ENCODE results near the gene CMTM8. TPM values are rescaled to one million over a fixed set of nuclear protein-coding genes. Genes with fewer than 3 reads are reported as not detected.
"Not testable (repeated sequence)": the region's sequence is repeated elsewhere in the genome, so short reads cannot be mapped to it uniquely, and the experiment has no call there.

The CMTM8 gene
- total RNA-seq, 1 donor from 2014 or later, result 5.1 TPM

DNA sequence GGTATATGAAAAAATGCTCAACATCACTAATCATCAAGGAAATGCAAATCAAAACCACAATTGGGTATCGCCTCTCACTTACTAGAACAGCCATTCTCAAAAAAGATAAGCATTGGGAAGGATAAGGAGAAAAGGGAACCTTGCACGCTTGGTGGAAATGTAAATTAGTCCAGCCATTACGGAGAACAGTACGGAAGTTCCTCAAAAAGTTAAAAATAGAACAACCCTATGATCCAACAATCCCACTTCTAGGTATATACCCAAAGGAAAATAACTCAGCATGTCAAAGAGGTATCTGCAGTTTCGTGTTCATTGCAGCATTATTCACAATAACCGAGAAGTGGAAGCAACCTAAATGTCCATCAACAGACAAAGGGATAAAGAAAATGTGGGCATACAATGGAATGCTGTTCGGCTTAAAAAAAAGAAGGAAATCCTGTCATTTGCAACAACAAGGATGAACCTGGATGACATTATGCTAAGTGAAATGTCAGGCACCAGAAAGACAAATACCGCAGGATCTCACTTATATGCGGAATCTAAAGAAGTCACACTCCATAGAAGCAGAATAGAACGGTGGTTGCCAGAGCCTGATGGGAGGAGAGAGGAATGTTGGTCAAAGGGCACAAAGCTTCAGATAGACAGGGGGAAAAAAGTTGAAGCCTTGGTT, 141.5 kb downstream of the CMTM8 start:
- no peak for DNase-seq (ENCODE audit: low spot score in 2 of 2, unreplicated experiment in 2 of 2)
- Mint-ChIP-seq H3K4me1 (peaks cover 3% of the 10 kb centered on the region), H3K4me3 (no peak overlapping the region), H3K27me3 (ENCODE audit: low read depth) (no peaks in the 10 kb centered on the region), H3K27ac (no peak overlapping the region), H3K36me3 (no peaks in the 10 kb centered on the region), H3K9me3 (no peaks in the 10 kb centered on the region)
- TF ChIP-seq, protein P1, sequence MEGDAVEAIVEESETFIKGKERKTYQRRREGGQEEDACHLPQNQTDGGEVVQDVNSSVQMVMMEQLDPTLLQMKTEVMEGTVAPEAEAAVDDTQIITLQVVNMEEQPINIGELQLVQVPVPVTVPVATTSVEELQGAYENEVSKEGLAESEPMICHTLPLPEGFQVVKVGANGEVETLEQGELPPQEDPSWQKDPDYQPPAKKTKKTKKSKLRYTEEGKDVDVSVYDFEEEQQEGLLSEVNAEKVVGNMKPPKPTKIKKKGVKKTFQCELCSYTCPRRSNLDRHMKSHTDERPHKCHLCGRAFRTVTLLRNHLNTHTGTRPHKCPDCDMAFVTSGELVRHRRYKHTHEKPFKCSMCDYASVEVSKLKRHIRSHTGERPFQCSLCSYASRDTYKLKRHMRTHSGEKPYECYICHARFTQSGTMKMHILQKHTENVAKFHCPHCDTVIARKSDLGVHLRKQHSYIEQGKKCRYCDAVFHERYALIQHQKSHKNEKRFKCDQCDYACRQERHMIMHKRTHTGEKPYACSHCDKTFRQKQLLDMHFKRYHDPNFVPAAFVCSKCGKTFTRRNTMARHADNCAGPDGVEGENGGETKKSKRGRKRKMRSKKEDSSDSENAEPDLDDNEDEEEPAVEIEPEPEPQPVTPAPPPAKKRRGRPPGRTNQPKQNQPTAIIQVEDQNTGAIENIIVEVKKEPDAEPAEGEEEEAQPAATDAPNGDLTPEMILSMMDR (IDR thresholded peaks at IDR 0.05; ENCODE audit: unreplicated experiment), result no peak

GRCh38 chr3:32381922-32382321, 143.4 kb downstream of the CMTM8 start:
- Mint-ChIP-seq H3K36me3 (no peaks in the 10 kb centered on the region), H3K4me1 (peaks cover 8% of the 10 kb centered on the region), H3K9me3 (no peaks in the 10 kb centered on the region), H3K27me3 (ENCODE audit: low read depth) (no peaks in the 10 kb centered on the region), H3K27ac (no peak overlapping the region), H3K4me3 (no peak overlapping the region)
- no peak for DNase-seq (ENCODE audit: low spot score in 2 of 2, unreplicated experiment in 2 of 2)
- TF ChIP-seq, protein P1 (IDR thresholded peaks at IDR 0.05; ENCODE audit: unreplicated experiment), result no peak

- DNase-seq (ENCODE audit: low spot score in 2 of 2, unreplicated experiment in 2 of 2), result no peak
- H3K36me3 Mint-ChIP-seq, result no peaks in the 10 kb centered on the region
- H3K27me3 Mint-ChIP-seq (ENCODE audit: low read depth), result no peaks in the 10 kb centered on the region
- H3K27ac Mint-ChIP-seq, result no peak overlapping the region
- H3K4me3 Mint-ChIP-seq, result no peak overlapping the region
- TF ChIP-seq, protein P1 (IDR thresholded peaks at IDR 0.05; ENCODE audit: unreplicated experiment), result no peak
- H3K9me3 Mint-ChIP-seq, result no peaks in the 10 kb centered on the region
- H3K4me1 Mint-ChIP-seq, result peaks cover 8% of the 10 kb centered on the region
Measured at GRCh38 chr3:32383136-32383711, 144.7 kb downstream of the CMTM8 start.

DNA sequence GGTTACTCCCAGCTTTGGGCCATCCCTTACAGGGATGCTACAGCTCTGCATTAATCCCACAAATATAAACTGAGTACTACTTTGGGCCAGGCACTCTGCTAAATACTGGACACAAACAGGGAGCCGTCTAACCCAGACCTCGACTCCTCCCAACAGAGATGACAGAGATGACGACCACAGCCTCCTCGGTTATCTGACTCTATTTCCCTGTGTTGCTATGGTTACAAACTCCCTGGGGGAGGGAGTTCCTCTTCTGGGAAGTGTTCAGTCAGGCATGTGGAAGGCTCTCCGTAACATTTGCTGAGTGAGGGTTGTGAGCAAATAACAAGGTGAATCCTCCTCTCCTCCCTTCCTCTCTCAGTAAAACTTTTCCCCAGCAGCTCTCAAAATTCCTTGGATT, 146.5 kb downstream of the CMTM8 start:
- Mint-ChIP-seq H3K4me3 (no peak overlapping the region), H3K27ac (no peak overlapping the region), H3K36me3 (no peaks in the 10 kb centered on the region)

DNA sequence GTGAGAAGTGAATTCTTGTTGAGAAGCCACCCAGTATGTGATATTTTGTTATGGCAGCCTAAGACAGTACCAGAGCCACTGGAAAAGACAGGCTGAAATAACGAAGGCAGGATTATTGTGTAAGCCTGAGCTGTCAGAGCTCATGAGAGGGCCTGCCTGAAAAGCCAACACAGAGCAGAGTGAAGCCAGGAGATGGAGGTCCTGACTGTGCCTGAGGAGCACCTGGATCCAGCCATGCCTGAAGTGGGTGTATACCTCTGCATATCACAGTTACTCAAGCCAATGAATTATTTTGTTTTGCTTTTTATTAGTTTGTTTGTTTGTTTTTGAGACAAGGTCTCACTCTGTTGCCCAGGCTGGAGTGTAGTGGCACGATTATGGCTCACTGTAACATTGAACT, 149.0 kb downstream of the CMTM8 start:
- TF ChIP-seq, protein P1 (IDR thresholded peaks at IDR 0.05; ENCODE audit: unreplicated experiment), result no peak
- no peak overlapping the region for H3K4me3 Mint-ChIP-seq
- H3K4me1 Mint-ChIP-seq, result peaks cover 16% of the 10 kb centered on the region
- no peak overlapping the region for H3K27ac Mint-ChIP-seq
- H3K36me3 Mint-ChIP-seq, result no peaks in the 10 kb centered on the region
- no peak for DNase-seq (ENCODE audit: low spot score in 2 of 2, unreplicated experiment in 2 of 2)
- H3K27me3 Mint-ChIP-seq (ENCODE audit: low read depth), result no peaks in the 10 kb centered on the region
- no peaks in the 10 kb centered on the region for H3K9me3 Mint-ChIP-seq

More for the DNA sequence above, 146.5 kb downstream of the CMTM8 start:
- DNase-seq (ENCODE audit: low spot score in 2 of 2, unreplicated experiment in 2 of 2), result no peak
- TF ChIP-seq, protein P1 (IDR thresholded peaks at IDR 0.05; ENCODE audit: unreplicated experiment), result no peak
- no peaks in the 10 kb centered on the region for H3K27me3 Mint-ChIP-seq (ENCODE audit: low read depth)
- no peaks in the 10 kb centered on the region for H3K9me3 Mint-ChIP-seq
- peaks cover 8% of the 10 kb centered on the region for H3K4me1 Mint-ChIP-seq

- not testable (repeated sequence) for H3K36me3 Mint-ChIP-seq; H3K4me3 Mint-ChIP-seq; H3K27me3 Mint-ChIP-seq (ENCODE audit: low read depth); H3K9me3 Mint-ChIP-seq; H3K27ac Mint-ChIP-seq; DNase-seq (ENCODE audit: low spot score in 2 of 2, unreplicated experiment in 2 of 2)
- peaks cover 21% of the 10 kb centered on the region for H3K4me1 Mint-ChIP-seq
Measured at GRCh38 chr3:32389577-32389976, 151.1 kb downstream of the CMTM8 start.
